Loucy (cell line): Measurements from ENCODE around the gene CAPN10.

ENCODE experiments used
- H2AFZ ChIP-seq: fragments of 200-600 bp; sonication (generic); 2 replicates; pipeline ENCODE4 v1.6.0; 2016; ENCODE audit warnings: antibody characterized with exemption, mild to moderate bottlenecking, low read length, moderate library complexity
- H3F3A ChIP-seq: fragments of 200-600 bp; 2 replicates; pipeline ENCODE4 v1.6.0; 2016; ENCODE audit warnings: antibody characterized with exemption, low read depth, mild to moderate bottlenecking
- H3K27me3 ChIP-seq: fragments of 200-600 bp; sonication (generic); 2 replicates; pipeline ENCODE4 v1.6.1; 2014; ENCODE audit warnings: low read length, mild to moderate bottlenecking; ENCODE audit not compliant: insufficient read depth, poor library complexity, severe bottlenecking
- H3K36me3 ChIP-seq: fragments of 200-600 bp; sonication (generic); 2 replicates; pipeline ENCODE4 v1.6.1; 2016; ENCODE audit warnings: low read length; ENCODE audit not compliant: insufficient read depth
- H3K4me1 ChIP-seq: fragments of 200-600 bp; sonication (generic); 2 replicates; pipeline ENCODE4 v1.5.1; 2014; ENCODE audit warnings: low read length, mild to moderate bottlenecking; ENCODE audit not compliant: insufficient read depth, poor library complexity, severe bottlenecking
- H3K4me2 ChIP-seq: fragments of 200-600 bp; sonication (generic); 2 replicates; pipeline ENCODE4 v1.6.0; 2014; ENCODE audit warnings: antibody characterized with exemption, low read length, low read depth, mild to moderate bottlenecking; ENCODE audit not compliant: poor library complexity, severe bottlenecking
- H3K4me3 ChIP-seq: fragments of 200-600 bp; sonication (generic); 2 replicates; pipeline ENCODE4 v1.5.1; 2014; ENCODE audit warnings: low read length, mild to moderate bottlenecking, mixed read lengths; ENCODE audit not compliant: poor library complexity, severe bottlenecking
- H3K79me2 ChIP-seq: fragments of 200-600 bp; sonication (generic); 2 replicates; pipeline ENCODE4 v1.6.1; 2014; ENCODE audit warnings: low read length; ENCODE audit not compliant: insufficient read depth
- H3K9ac ChIP-seq: fragments of 200-600 bp; sonication (generic); 2 replicates; pipeline ENCODE4 v1.6.0; 2014; ENCODE audit warnings: mild to moderate bottlenecking, low read depth, low read length, moderate library complexity; ENCODE audit not compliant: poor library complexity, severe bottlenecking
- H3K9me2 ChIP-seq: fragments of 200-600 bp; sonication (generic); replicated peaks from 2 replicates; pipeline ENCODE4 v1.6.1; 2016; ENCODE audit warnings: low read depth, low read length, mixed read lengths
- H3K9me3 ChIP-seq: fragments of 200-600 bp; sonication (generic); 2 replicates; pipeline ENCODE4 v1.6.1; 2014; ENCODE audit warnings: mild to moderate bottlenecking, antibody characterized with exemption, low read length, low read depth; ENCODE audit not compliant: insufficient read depth
- H4K20me1 ChIP-seq: fragments of 200-600 bp; sonication (generic); 2 replicates; pipeline ENCODE4 v1.6.0; 2014; ENCODE audit warnings: antibody characterized with exemption, low read length, mild to moderate bottlenecking; ENCODE audit not compliant: insufficient read depth, poor library complexity, severe bottlenecking
- CTCF ChIP-seq: fragments of 200-600 bp; sonication (generic); conservative IDR thresholded peaks from 2 replicates; pipeline ENCODE4 v1.5.1; 2014; ENCODE audit warnings: mild to moderate bottlenecking, antibody characterized with exemption, low read length
- EZH2phosphoT487 ChIP-seq: fragments of 200-600 bp; IDR thresholded peaks from 2 replicates; pipeline ENCODE4 v1.6.1; 2018; ENCODE audit warnings: antibody characterized with exemption, mild to moderate bottlenecking, moderate library complexity, borderline replicate concordance

Gene CAPN10

DNA sequence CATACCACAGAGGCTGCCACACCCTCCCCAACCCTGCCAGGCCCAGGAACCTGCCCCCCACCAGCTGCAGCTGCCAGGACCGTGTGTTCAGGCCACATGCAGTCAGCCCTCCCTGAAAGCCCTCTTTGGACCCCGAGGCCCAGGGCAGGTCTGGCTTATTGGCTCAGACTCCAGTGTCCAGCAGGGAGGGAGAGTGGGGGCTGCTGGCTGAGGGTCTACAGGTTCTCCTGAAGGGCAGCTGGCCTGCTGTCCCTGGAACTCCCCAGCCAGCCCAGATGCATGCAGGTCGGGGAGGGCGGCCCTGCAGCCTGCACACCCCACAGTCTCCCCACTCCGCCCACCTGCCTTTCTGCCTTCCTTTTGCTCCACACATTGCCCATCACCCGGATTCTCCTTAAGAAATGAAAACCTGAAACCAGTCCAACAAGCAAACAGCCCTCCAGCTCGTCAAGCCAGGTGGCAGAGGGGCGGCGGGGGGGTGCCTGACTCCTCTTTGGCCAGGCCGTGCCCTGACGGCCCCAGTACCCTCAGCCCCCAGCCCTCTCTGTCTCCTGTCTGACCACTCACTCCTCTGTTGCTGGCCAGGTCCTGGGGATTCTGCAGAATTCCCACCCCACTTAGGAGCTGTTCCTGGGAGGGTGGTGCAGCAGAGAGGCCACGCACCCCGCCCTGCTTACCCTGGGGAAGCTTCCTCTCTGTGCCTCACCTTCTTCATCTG lies 56.7 kb downstream of the CAPN10 start:
- Histone ChIP-seq H3K4me3 (no peak overlapping the region), H3K9ac (no peak overlapping the region), H3K9me3 (peaks cover 6% of the 10 kb centered on the region; the same call in 1 of the 2 replicates), H3K36me3 (no peaks in the 10 kb centered on the region), H3K79me2 (no peaks in the 10 kb centered on the region), H2AFZ (no peak overlapping the region), H3K4me2 (no peak overlapping the region), H3F3A (no peaks in the 10 kb centered on the region), H3K9me2 (no peaks in the 10 kb centered on the region), H3K27me3 (no peaks in the 10 kb centered on the region), H3K4me1 (no peaks in the 10 kb centered on the region), H4K20me1 (no peaks in the 10 kb centered on the region)
- TF ChIP-seq CTCF, result no peak
- no peak for TF ChIP-seq EZH2phosphoT487

DNA sequence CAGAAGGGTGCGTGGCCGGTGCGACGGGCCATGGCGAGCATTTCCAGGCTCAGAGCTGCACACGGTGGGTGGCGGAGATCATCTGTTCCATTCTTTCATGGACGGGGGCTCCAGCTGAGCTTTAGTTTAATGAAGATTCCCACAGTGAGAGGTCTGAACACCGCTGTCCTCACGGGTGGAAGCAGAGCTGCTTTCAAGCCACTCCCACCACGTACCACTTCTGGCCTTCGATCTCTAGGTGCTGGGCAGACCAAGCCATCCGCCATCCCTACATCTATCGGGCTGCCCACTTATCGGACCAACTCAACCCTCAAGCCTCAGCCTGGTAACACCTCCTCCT lies 57.2 kb downstream of the CAPN10 start:
- no peaks in the 10 kb centered on the region for H3K36me3 ChIP-seq
- H3K9me3 ChIP-seq, result peaks cover 6% of the 10 kb centered on the region; the same call in 1 of the 2 replicates
- H3K4me2 ChIP-seq, result no peak overlapping the region
- no peaks in the 10 kb centered on the region for H4K20me1 ChIP-seq
- TF ChIP-seq EZH2phosphoT487 (no peak), CTCF (no peak)
- H3K9me2 ChIP-seq, result no peaks in the 10 kb centered on the region
- no peak overlapping the region for H3K9ac ChIP-seq
- no peak overlapping the region for H3K4me3 ChIP-seq
- no peaks in the 10 kb centered on the region for H3K4me1 ChIP-seq
- H3K79me2 ChIP-seq, result no peaks in the 10 kb centered on the region
- H2AFZ ChIP-seq, result no peak overlapping the region
- H3F3A ChIP-seq, result no peaks in the 10 kb centered on the region
- no peaks in the 10 kb centered on the region for H3K27me3 ChIP-seq

DNA sequence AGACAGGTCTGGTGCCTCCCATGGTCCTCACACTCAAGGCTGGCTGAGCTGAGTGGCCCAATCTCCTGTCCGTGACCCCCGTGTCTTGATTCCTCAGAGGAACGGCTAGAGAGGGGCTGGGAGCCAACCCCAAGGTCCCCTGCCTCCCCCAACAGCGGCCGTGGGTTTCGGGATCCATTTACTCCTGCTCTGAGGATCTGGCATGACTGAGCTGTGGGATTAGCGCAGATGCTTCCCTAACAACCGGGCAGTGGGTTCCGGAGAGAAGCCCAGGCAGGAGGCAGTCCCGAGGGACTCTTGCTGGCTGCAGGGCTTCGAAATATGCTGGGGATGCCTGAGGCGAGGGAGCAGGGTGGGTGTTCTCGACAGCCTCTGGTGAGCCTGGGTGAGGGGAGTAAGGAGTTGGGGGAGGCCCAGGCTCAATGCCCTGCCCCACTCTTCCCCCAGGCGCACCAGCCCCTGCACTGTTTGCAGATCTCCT lies 57.7 kb downstream of the CAPN10 start:
- Histone ChIP-seq H3K9me3 (peaks cover 6% of the 10 kb centered on the region; the same call in 1 of the 2 replicates), H3K9me2 (no peaks in the 10 kb centered on the region), H3F3A (no peaks in the 10 kb centered on the region), H3K79me2 (no peaks in the 10 kb centered on the region), H2AFZ (no peak overlapping the region), H3K27me3 (no peaks in the 10 kb centered on the region), H3K4me2 (no peak overlapping the region), H4K20me1 (no peaks in the 10 kb centered on the region), H3K9ac (no peak overlapping the region), H3K4me1 (no peaks in the 10 kb centered on the region), H3K36me3 (no peaks in the 10 kb centered on the region), H3K4me3 (no peak overlapping the region)
- TF ChIP-seq CTCF (no peak), EZH2phosphoT487 (no peak)
